Upper lobe of left lung (tissue), 6 donors: ENCODE data around the gene DRAM2. TPM values are rescaled to one million over a fixed set of nuclear protein-coding genes. Genes with fewer than 3 reads are reported as not detected.
A peak's percentile ranks its signal among the peaks of the same experiment; 100 is the strongest.

ENCODE experiments used
- ATAC-seq, 2 donors: fragments of 200-7000 bp; cut with Tn5 transposase; one replicate each; pipeline ENCODE4 v1.9.1; 2022; ENCODE audit warnings: mild to moderate bottlenecking in 2 of 2, moderate library complexity in 2 of 2; ENCODE audit not compliant: low FRiP score in 2 of 2
- DNase-seq, 2 donors: peaks; one replicate each; pipeline ENCODE4 v3.0.0-alpha.2; 2019 to 2020
- H3K27ac ChIP-seq, 4 donors: fragments of 200-600 bp; sonication (generic); one replicate each; pipeline ENCODE4 v1.5.1; 2016 to 2019
- H3K27me3 ChIP-seq, 4 donors: fragments of 200-600 bp; sonication (generic); one replicate each; pipeline ENCODE4 v1.5.1; 2017 to 2019
- H3K36me3 ChIP-seq, 4 donors: fragments of 200-600 bp; sonication (generic); one replicate each; pipeline ENCODE4 v1.5.1; 2016 to 2019
- H3K4me1 ChIP-seq, 4 donors: fragments of 200-600 bp; sonication (generic); one replicate each; pipeline ENCODE4 v1.5.1; 2018 to 2019
- H3K4me3 ChIP-seq, 4 donors: fragments of 200-600 bp; sonication (generic); one replicate each; pipeline ENCODE4 v1.5.1; 2017 to 2019; ENCODE audit warnings: mild to moderate bottlenecking in 2 of 4, moderate library complexity in 1 of 4
- H3K9me3 ChIP-seq, 4 donors: fragments of 200-600 bp; sonication (generic); one replicate each; pipeline ENCODE4 v1.5.1; 2018 to 2019
- EP300 ChIP-seq, 4 donors: sonication (generic); formaldehyde crosslinking; IDR thresholded peaks; one replicate each; pipeline ENCODE4 v1.5.1; 2017; ENCODE audit warnings: antibody characterized with exemption in 4 of 4, control low read depth in 2 of 4
- POLR2A ChIP-seq, 4 donors: fragments of 450-650 bp; IDR thresholded peaks; one replicate each; pipeline ENCODE4 v1.5.1; 2016 to 2017; ENCODE audit warnings: antibody characterized with exemption in 4 of 4, mild to moderate bottlenecking in 2 of 4
- POLR2AphosphoS5 ChIP-seq, 2 donors: sonication (generic); formaldehyde crosslinking; IDR thresholded peaks; one replicate each; pipeline ENCODE4 v1.5.1; 2017; ENCODE audit warnings: antibody characterized with exemption in 2 of 2
- WGBS, 2 donors: methylation state at CpG; one replicate each; pipeline ENCODE4 v1.1.5; 2017 to 2018; 5-methylcytosine and 5-hydroxymethylcytosine counted together
- total RNA-seq, 6 donors: library from RNA; depleted of rRNA in 4 of 6; stranded (reverse); fragments of >200 nt in 4 of 6; gene quantifications; one replicate each; pipeline versions ENCODE4 v1.1.0 to v1.2.1, GENCODE V29; 2016 to 2021
- TF ChIP-seq, protein P1 (sequence below), 6 experiments: fragments of 450-650 bp in 4 of 6; fragments of 200-600 bp in 2 of 6; sonication (generic) in 2 of 6; IDR thresholded peaks; one replicate each; pipeline ENCODE4 v1.5.1; 2016 to 2019; ENCODE audit warnings: antibody characterized with exemption in 6 of 6
- donor health status: DM: no; HTN: no; CAD: no; lungs with moderate emphysema.
- donor health status: DM: no; HTN: yes; CAD: no; lungs with severe emphysema.

DRAM2 gene
- total RNA-seq, 6 donors from 2014 or later = 16.1 to 56.9 (median 40.3) TPM

DNA sequence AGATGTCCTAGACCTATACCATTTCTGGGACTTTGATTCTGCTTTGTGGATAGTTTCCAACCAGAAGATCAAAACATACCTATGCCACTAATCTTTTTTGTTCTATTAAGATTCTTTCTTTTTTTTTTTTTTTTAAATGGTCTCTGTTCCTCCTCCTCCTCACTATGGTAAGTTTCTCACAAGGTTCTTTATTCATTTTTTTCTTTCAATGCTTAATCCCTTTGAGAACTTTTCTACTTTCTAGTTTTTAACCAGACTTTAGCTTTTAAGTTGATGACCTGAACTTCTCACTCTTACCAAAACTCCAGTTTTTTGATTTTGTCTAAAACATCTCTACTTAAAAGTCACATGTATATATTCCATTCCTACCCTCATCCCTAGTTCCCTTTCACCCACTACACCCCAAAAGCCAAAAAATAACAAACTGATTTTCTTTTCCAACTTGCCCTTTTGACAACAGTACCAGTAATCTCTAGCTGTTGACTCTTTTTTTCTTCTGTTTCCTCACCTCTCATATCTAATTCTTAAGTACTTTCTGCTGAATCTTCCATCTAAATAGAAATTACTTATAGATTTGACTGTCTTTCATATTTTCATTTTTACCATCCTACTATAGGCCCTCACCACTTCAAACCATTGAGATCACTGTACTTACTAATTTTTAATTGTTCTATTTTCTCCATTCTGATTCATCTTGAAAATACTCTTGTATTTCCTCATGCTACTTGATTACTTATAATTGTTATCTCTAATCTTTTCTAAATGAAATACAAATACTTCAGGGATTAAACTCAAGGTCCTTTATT lies 6.3 kb upstream of the DRAM2 start:
- Histone ChIP-seq H3K9me3 (no peaks in the 10 kb centered on the region), H3K27ac (no peak overlapping the region), H3K27me3 (no peaks in the 10 kb centered on the region), H3K36me3 (peaks cover 5 to 37% (median 5%) of the 10 kb centered on the region in 4 donors), H3K4me1 (peaks cover 8 to 22% (median 20%) of the 10 kb centered on the region in 4 donors), H3K4me3 (no peak overlapping the region)
- ATAC-seq (no peak), DNase-seq (no peak)
- TF ChIP-seq EP300 (IDR thresholded peaks at IDR 0.05) (no peak), POLR2A (IDR thresholded peaks at IDR 0.05) (no peak), POLR2AphosphoS5 (IDR thresholded peaks at IDR 0.05) (no peak)
- TF ChIP-seq, protein P1, sequence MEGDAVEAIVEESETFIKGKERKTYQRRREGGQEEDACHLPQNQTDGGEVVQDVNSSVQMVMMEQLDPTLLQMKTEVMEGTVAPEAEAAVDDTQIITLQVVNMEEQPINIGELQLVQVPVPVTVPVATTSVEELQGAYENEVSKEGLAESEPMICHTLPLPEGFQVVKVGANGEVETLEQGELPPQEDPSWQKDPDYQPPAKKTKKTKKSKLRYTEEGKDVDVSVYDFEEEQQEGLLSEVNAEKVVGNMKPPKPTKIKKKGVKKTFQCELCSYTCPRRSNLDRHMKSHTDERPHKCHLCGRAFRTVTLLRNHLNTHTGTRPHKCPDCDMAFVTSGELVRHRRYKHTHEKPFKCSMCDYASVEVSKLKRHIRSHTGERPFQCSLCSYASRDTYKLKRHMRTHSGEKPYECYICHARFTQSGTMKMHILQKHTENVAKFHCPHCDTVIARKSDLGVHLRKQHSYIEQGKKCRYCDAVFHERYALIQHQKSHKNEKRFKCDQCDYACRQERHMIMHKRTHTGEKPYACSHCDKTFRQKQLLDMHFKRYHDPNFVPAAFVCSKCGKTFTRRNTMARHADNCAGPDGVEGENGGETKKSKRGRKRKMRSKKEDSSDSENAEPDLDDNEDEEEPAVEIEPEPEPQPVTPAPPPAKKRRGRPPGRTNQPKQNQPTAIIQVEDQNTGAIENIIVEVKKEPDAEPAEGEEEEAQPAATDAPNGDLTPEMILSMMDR (IDR thresholded peaks at IDR 0.05) = no peak

DNA sequence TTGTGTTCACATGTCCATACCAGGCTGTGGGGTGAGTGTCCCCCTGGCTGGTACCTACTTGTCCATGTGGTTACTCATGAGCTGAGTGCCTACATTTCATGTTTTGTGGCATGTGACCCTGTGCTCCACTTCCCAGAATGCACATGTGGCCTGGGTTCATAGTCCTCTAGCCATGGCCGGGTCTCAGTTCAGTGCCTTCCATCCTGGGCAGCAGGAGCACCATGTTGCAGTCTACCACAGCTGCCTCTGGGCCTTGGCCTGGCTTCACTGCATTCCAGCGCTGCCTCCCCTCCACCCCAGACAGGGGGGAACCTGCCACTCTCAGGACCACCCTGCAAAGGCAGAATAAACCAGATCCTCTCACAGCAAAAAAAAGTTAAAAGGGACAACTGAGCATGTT lies 5.6 kb upstream of the DRAM2 start:
- 100% methylated on average over 2 of the region's 2 CpGs for WGBS, 2 donors
- DNase-seq = peak in 1 of 2 donors; percentile 14
- peaks cover 12 to 27% (median 24%) of the 10 kb centered on the region in 4 donors for H3K4me1 ChIP-seq
- H3K36me3 ChIP-seq = peaks cover 5 to 30% (median 5%) of the 10 kb centered on the region in 4 donors
- no peak for ATAC-seq
- no peak overlapping the region for H3K27ac ChIP-seq
- TF ChIP-seq EP300 (IDR thresholded peaks at IDR 0.05) (no peak), POLR2A (IDR thresholded peaks at IDR 0.05) (no peak), POLR2AphosphoS5 (IDR thresholded peaks at IDR 0.05) (no peak)
- TF ChIP-seq, protein P1 (IDR thresholded peaks at IDR 0.05) = no peak
- H3K27me3 ChIP-seq = no peaks in the 10 kb centered on the region
- H3K9me3 ChIP-seq = no peaks in the 10 kb centered on the region
- no peak overlapping the region for H3K4me3 ChIP-seq

DNA sequence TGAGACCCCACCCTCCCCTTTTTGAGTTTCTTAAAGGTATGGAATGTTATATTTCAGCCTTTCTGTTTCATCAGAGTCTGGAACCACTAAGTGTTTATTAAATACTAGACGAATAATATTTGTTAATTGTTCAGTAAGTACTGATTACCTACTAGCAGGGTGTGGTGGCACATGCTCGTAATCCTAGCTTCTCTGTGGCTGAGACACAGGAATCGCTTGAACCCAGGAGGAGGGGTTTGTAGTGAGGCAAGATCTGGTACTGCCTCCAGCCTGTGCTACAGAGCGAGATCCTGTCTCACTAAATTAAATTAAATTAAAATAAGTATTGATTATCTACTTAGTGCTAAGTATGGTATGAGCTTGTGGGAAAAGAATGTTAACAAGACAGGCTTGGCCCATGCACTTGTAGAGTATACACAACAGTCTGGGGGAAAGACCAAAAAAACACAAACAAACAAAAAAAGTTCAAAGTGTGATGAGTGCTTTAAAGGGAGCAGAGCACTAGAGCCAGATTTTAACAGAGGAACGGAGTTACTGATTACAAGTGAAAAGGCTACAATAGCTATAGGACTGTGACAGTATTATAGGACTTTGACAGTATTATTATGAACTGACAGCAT lies 2.6 kb upstream of the DRAM2 start:
- Histone ChIP-seq H3K27me3 (no peaks in the 10 kb centered on the region), H3K4me1 (peaks cover 17 to 45% (median 32%) of the 10 kb centered on the region in 4 donors), H3K27ac (peak overlapping the region in 2 of 4 donors; percentile 7 to 12), H3K4me3 (peak overlapping the region in 1 of 4 donors; percentile 89), H3K36me3 (no peaks in the 10 kb centered on the region), H3K9me3 (no peaks in the 10 kb centered on the region)
- 57 to 64% methylated on average over 5 of the region's 5 CpGs for WGBS, 2 donors
- TF ChIP-seq POLR2A (IDR thresholded peaks at IDR 0.05) (no peak), EP300 (IDR thresholded peaks at IDR 0.05) (no peak), POLR2AphosphoS5 (IDR thresholded peaks at IDR 0.05) (no peak)
- TF ChIP-seq, protein P1 (IDR thresholded peaks at IDR 0.05) = no peak
- DNase-seq (no peak), ATAC-seq (no peak)

DNA sequence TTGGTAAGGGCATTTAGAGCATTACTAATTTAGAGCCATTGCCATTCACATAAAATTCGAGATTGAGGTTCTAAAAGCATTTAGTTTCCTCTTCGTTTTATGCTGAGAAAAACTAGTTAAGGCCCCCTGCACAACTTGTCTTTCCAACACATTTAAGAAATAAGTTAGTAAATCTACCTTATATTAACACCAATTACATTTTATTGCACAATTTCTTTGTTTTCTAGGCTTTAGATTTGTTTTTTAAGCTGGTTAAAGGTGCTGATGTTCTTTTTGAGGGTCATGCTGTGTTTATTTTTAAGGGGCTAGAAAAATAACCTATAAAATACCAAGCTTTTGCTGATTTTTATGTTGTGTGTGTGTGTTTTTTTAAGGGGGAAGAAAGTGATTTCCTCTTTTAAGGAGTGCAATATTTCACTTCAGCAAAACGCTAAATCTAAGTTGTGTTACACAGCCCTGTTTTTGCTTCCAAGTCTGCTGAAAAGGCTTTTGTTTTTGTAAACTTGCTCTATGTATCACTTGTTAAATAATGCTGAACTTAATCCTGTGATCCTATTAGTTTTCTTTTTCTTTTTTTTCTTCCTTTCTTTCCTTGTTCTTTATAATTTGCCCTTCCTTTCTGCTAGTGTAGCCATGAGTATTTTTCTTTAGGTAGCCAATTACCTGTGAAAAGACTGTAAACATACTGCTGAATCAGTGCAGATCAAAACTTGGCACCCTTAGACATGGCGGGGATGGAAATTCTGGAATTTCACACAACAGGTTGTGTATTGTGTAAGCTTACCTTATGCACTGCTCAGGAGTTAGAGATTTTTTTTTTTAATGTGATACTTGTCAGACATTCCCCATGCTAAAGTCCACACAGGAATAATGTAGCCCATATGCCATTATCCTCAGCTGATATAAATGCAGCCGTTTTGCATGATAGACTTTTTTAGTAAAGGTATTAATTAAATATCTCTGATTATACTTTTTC lies 1.6 kb upstream of the DRAM2 start:
- no peak for ATAC-seq
- 37 to 46% methylated on average over 5 of the region's 5 CpGs for WGBS, 2 donors
- peak overlapping the region in 3 of 4 donors; percentile 7 to 97 (median 96) for H3K27ac ChIP-seq
- H3K27me3 ChIP-seq = no peaks in the 10 kb centered on the region
- DNase-seq = no peak
- peaks cover 17 to 46% (median 30%) of the 10 kb centered on the region in 4 donors for H3K4me1 ChIP-seq
- peak overlapping the region in 3 of 4 donors; percentile 89 to 95 (median 91) for H3K4me3 ChIP-seq
- TF ChIP-seq POLR2AphosphoS5 (IDR thresholded peaks at IDR 0.05) (no peak), POLR2A (IDR thresholded peaks at IDR 0.05) (no peak), EP300 (IDR thresholded peaks at IDR 0.05) (no peak)
- TF ChIP-seq, protein P1 (IDR thresholded peaks at IDR 0.05) = no peak
- no peaks in the 10 kb centered on the region for H3K9me3 ChIP-seq
- peaks cover 0 to 3% (median 1%) of the 10 kb centered on the region in 4 donors for H3K36me3 ChIP-seq
